CD4-positive, alpha-beta T cell (primary cell): Measurements from ENCODE around the gene VPS33B. TPM values are rescaled to one million over a fixed set of nuclear protein-coding genes. Genes with fewer than 3 reads are reported as not detected.

Experiments
- ATAC-seq: fragments of 200-7000 bp; cut with Tn5 transposase; one replicate; pipeline ENCODE4 v1.10.0; 2022; ENCODE audit warnings: mild to moderate bottlenecking; ENCODE audit not compliant: poor library complexity
- CTCF ChIA-PET: fragments of 350-600 bp; sonication (Branson Sonifier 250); formaldehyde crosslinking; loops from one replicate; lab custom pipeline; 2021; ENCODE audit warnings: antibody characterized with exemption, inconsistent platforms; lab: Charles Lee
- POLR2A ChIA-PET: fragments of 350-600 bp; sonication (Branson Sonifier 250); formaldehyde crosslinking; loops from one replicate; lab custom pipeline; 2021; ENCODE audit warnings: antibody characterized with exemption, inconsistent platforms; lab: Charles Lee
- DNase-seq, 14 experiments: peaks; one replicate each; pipeline ENCODE4 v3.0.0-alpha.2; 2013 to 2020; ENCODE audit warnings: mixed read lengths in 2 of 14
- H3K27ac ChIP-seq, 2 donors: one replicate each; pipeline versions ENCODE4 v1.5.1 to v1.7.0; 2013; ENCODE audit warnings: low read length in 2 of 2, low read depth in 1 of 2, mild to moderate bottlenecking in 1 of 2
- H3K27me3 ChIP-seq, 2 experiments: 1 replicate in 1 of 2; 2 replicates in 1 of 2; pipeline versions ENCODE4 v1.6.1 to v1.7.0; 2013; ENCODE audit warnings: low read length in 2 of 2, control low read depth in 1 of 2, mild to moderate bottlenecking in 1 of 2, moderate library complexity in 1 of 2; ENCODE audit not compliant: insufficient read depth in 2 of 2, control insufficient read depth in 1 of 2
- H3K36me3 ChIP-seq: one replicate; pipeline ENCODE4 v1.6.1; 2013; ENCODE audit warnings: low read length, control low read depth; ENCODE audit not compliant: insufficient read depth
- H3K4me1 ChIP-seq: one replicate; pipeline ENCODE4 v1.6.1; 2013; ENCODE audit warnings: low read length, control low read depth; ENCODE audit not compliant: insufficient read depth
- H3K4me3 ChIP-seq: one replicate; pipeline ENCODE4 v1.5.1; 2013; ENCODE audit warnings: mild to moderate bottlenecking, low read length, moderate library complexity
- H3K9me3 ChIP-seq, 2 experiments: 1 replicate in 1 of 2; 2 replicates in 1 of 2; pipeline versions ENCODE4 v1.6.1 to v1.7.0; 2013; ENCODE audit warnings: low read length in 2 of 2, mild to moderate bottlenecking in 2 of 2, control low read depth in 1 of 2, moderate library complexity in 1 of 2; ENCODE audit not compliant: control insufficient read depth in 1 of 2, insufficient read depth in 1 of 2
- H3K27ac Mint-ChIP-seq: one replicate; pipeline ENCODE4 v1.8.0; 2020; ENCODE audit warnings: mixed read lengths
- H3K27me3 Mint-ChIP-seq: one replicate; pipeline ENCODE4 v1.8.0; 2021; ENCODE audit warnings: mixed read lengths
- H3K36me3 Mint-ChIP-seq: one replicate; pipeline ENCODE4 v1.8.0; 2021; ENCODE audit warnings: low read depth, mixed read lengths
- H3K4me1 Mint-ChIP-seq: one replicate; pipeline ENCODE4 v1.8.0; 2021; ENCODE audit warnings: low read depth, mixed read lengths
- H3K4me3 Mint-ChIP-seq: one replicate; pipeline ENCODE4 v1.8.0; 2020; ENCODE audit warnings: mild to moderate bottlenecking, mixed read lengths
- H3K9me3 Mint-ChIP-seq: one replicate; pipeline ENCODE4 v1.8.0; 2020; ENCODE audit warnings: mixed read lengths
- intact Hi-C, 2 experiments: fragments of 100-400 bp; cut with DNase I in 1 of 2; cut with micrococcal nuclease in 1 of 2; formaldehyde crosslinking; loops; one replicate each; pipeline versions ENCODE4 v1.15.1 to v1.9.0; 2023 to 2025; cut with DNase I, micrococcal nuclease
- total RNA-seq, 174 experiments: library from RNA in 2 of 174; stranded (reverse) in 2 of 174; gene quantifications; one replicate each; pipeline ENCODE4 v1.2.3 and lab custom pipeline; 2021 to 2026
- TF ChIP-seq, protein P1 (sequence below): fragments of 200-600 bp; IDR thresholded peaks from one replicate; pipeline ENCODE4 v1.8.0; 2022; ENCODE audit warnings: antibody characterized with exemption, mild to moderate bottlenecking

The VPS33B gene
- total RNA-seq, 2 experiments from 2014 or later, result 17.2 to 23.8 TPM

DNA sequence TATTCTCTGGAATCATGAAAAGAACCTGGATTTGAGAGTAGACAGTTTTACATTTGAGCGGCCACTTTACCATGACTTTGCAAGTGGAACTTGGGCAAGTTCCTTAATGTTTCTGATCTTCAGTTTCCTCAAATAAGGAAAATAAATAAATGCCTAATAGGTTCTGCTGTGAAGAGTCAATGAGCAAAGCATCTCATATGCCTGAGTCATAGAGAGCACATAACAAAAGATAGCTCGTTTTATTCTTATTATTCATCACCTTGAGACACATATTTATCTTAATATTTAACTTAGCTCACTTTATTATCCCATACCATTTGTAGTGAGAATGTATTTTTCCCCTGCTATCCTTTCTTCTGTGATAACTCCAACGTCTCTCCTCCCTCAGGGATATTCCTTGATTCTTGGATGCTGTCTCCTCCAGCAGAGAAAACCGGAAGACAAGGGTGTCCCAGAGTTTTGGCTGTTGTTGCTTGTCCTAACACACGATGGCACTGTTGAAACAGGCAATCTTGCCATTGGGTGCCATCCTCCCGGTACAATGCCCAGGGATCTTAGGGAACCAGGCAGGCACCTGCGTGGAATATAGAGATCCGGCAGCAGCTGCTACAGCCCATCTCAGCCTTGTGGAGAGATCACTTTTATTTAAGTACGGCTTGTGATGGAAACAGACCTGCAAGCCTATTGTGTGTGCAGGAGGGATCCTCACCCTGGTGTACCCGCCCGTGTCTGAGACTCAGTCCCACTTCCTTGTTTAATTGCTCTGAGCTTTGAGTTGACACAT lies 33.3 kb upstream of the VPS33B start:
- Mint-ChIP-seq H3K27me3 (peaks cover 73% of the 10 kb centered on the region), H3K4me1 (no peaks in the 10 kb centered on the region), H3K36me3 (no peaks in the 10 kb centered on the region), H3K27ac (no peak overlapping the region), H3K9me3 (no peaks in the 10 kb centered on the region), H3K4me3 (no peak overlapping the region)
- DNase-seq, result peak in 8 of 14 experiments; percentile 9 to 60 (median 22)
- Histone ChIP-seq H3K27ac (no peak overlapping the region), H3K9me3 (no peaks in the 10 kb centered on the region), H3K27me3 (peaks cover 27 to 38% of the 10 kb centered on the region in 2 experiments), H3K36me3 (no peaks in the 10 kb centered on the region), H3K4me3 (no peak overlapping the region), H3K4me1 (peaks cover 4% of the 10 kb centered on the region)
- TF ChIP-seq, protein P1, sequence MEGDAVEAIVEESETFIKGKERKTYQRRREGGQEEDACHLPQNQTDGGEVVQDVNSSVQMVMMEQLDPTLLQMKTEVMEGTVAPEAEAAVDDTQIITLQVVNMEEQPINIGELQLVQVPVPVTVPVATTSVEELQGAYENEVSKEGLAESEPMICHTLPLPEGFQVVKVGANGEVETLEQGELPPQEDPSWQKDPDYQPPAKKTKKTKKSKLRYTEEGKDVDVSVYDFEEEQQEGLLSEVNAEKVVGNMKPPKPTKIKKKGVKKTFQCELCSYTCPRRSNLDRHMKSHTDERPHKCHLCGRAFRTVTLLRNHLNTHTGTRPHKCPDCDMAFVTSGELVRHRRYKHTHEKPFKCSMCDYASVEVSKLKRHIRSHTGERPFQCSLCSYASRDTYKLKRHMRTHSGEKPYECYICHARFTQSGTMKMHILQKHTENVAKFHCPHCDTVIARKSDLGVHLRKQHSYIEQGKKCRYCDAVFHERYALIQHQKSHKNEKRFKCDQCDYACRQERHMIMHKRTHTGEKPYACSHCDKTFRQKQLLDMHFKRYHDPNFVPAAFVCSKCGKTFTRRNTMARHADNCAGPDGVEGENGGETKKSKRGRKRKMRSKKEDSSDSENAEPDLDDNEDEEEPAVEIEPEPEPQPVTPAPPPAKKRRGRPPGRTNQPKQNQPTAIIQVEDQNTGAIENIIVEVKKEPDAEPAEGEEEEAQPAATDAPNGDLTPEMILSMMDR, result peak; percentile 74
- intact Hi-C loops, result loop anchor here (1.0 to 10.0 kb wide), 2 partner anchors 216 to 1029 kb away; no protein-coding TSS in a partner anchor
- ATAC-seq, result peak; percentile 44
- CTCF ChIA-PET, result interaction anchor here (1.6 kb wide), 1 partner anchor 216 kb away, joined by 7 read pairs; no protein-coding TSS in a partner anchor
- POLR2A ChIA-PET, result no interaction called here

- peaks cover 66% of the 10 kb centered on the region for H3K27me3 Mint-ChIP-seq
- no peaks in the 10 kb centered on the region for H3K9me3 Mint-ChIP-seq
- POLR2A ChIA-PET, result no interaction called here
- H3K36me3 ChIP-seq, result no peaks in the 10 kb centered on the region
- no peaks in the 10 kb centered on the region for H3K9me3 ChIP-seq
- no peaks in the 10 kb centered on the region for H3K36me3 Mint-ChIP-seq
- CTCF ChIA-PET, result interaction anchor here (1.6 kb wide), 1 partner anchor 217 kb away, joined by 7 read pairs; no protein-coding TSS in a partner anchor
- intact Hi-C loops, result loop anchor here (1.0 to 10.0 kb wide), 2 partner anchors 216 to 1030 kb away; no protein-coding TSS in a partner anchor
- TF ChIP-seq, protein P1, result no peak
- H3K27me3 ChIP-seq, result peaks cover 27 to 36% of the 10 kb centered on the region in 2 experiments
- H3K27ac Mint-ChIP-seq, result no peak overlapping the region
- H3K4me3 Mint-ChIP-seq, result no peak overlapping the region
- DNase-seq (no peak), ATAC-seq (no peak)
- peaks cover 4% of the 10 kb centered on the region for H3K4me1 ChIP-seq
- H3K4me3 ChIP-seq, result no peak overlapping the region
- H3K27ac ChIP-seq, result no peak overlapping the region
- H3K4me1 Mint-ChIP-seq, result peaks cover 3% of the 10 kb centered on the region
Observed at GRCh38 chr15:91054816-91055215, 32.4 kb upstream of the VPS33B start.

DNA sequence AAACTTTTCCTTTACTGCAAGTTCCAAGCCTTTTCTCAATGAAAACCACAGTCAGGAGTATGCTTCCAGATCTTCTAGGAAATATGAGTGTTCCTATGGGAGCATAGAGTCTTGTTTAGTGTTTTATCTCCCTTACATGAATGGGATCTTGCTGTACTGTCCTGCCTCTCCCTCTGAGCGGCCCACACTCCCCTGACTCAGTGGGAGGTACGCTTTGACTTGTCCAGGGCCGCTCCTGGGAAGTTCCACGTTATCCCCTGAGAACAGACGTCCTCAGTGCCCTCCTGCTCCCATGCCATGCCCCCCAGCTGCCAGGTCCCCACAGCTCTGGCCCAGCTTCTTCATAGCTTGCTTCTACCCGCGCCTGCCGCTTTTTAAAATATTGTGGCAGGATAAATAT lies 28.9 kb upstream of the VPS33B start:
- Histone ChIP-seq H3K27ac (no peak overlapping the region), H3K4me1 (peaks cover 13% of the 10 kb centered on the region), H3K4me3 (no peak overlapping the region), H3K9me3 (no peaks in the 10 kb centered on the region), H3K27me3 (peaks cover 12 to 17% of the 10 kb centered on the region in 2 experiments), H3K36me3 (no peaks in the 10 kb centered on the region)
- no peak overlapping the region for H3K27ac Mint-ChIP-seq
- no peak for ATAC-seq
- peaks cover 33% of the 10 kb centered on the region for H3K27me3 Mint-ChIP-seq
- DNase-seq, result no peak
- H3K36me3 Mint-ChIP-seq, result no peaks in the 10 kb centered on the region
- TF ChIP-seq, protein P1, result no peak
- intact Hi-C loops, result loop anchor here in 1 of 2 experiments (10.0 kb wide), 1 partner anchor 1034 kb away; no protein-coding TSS in a partner anchor
- ChIA-PET CTCF (no interaction called here), POLR2A (no interaction called here)
- H3K4me3 Mint-ChIP-seq, result no peak overlapping the region
- peaks cover 30% of the 10 kb centered on the region for H3K4me1 Mint-ChIP-seq
- H3K9me3 Mint-ChIP-seq, result no peaks in the 10 kb centered on the region
